ENCODE data around the gene ANKRD52. TPM values are rescaled to one million over a fixed set of nuclear protein-coding genes. Genes with fewer than 3 reads are reported as not detected.
"Not testable (repeated sequence)": the region's sequence is repeated elsewhere in the genome, so short reads cannot be mapped to it uniquely, and the experiment has no call there.

ANKRD52 gene
- total RNA-seq, 1 donor from 2014 or later, result 19.3 TPM

DNA sequence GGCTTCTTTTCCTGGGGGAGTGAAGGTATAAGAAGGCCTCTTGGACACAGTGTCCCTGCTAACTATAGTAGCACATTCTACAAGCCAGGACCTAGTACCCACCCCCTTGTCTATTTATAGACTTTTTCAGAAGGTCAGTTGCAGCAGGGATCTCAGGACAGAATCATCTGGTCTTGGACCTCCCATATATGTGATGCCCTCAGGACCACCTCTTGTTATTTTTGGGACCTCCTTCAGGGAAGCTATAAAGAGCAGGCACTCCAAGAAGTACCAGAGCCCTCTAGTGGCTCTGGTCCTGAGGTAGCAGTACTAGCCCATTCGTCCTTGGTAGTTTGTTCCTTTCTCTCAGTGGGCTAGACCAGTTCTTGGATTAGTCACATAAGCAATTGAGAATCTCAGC lies 12.8 kb upstream of the ANKRD52 start:
- DNase-seq, result peak; percentile 58

DNA sequence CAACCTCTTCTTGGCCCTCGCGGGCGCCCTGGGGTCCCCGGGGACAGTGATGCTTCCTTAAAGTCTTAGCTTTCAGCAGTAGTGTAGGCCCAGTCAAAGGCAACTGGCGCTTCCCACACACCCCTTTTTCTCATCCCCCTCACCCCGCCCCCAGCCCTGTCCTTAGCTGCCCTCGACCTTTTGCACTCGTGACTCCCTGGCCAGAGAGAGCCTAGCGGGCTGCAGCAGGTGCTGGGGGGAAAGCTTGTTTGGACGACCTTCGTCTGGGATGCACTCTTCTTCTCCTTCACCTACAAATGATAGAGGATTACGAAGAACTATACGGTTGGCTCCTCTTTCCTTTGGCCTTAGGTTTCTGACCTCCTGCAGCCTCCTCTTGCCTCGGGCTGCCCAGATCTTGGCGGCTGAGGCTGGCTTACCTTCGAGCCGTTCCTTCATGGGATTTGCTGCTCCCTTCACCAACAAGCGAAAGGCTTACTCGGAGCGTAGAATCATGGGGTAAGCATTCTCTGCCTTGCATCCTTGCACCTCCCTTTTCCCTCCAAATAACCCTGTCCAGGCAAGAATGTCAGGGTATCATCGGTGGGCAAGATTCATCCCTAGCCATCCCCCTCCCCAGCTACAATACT lies 9.4 kb upstream of the ANKRD52 start:
- DNase-seq, result no peak

DNA sequence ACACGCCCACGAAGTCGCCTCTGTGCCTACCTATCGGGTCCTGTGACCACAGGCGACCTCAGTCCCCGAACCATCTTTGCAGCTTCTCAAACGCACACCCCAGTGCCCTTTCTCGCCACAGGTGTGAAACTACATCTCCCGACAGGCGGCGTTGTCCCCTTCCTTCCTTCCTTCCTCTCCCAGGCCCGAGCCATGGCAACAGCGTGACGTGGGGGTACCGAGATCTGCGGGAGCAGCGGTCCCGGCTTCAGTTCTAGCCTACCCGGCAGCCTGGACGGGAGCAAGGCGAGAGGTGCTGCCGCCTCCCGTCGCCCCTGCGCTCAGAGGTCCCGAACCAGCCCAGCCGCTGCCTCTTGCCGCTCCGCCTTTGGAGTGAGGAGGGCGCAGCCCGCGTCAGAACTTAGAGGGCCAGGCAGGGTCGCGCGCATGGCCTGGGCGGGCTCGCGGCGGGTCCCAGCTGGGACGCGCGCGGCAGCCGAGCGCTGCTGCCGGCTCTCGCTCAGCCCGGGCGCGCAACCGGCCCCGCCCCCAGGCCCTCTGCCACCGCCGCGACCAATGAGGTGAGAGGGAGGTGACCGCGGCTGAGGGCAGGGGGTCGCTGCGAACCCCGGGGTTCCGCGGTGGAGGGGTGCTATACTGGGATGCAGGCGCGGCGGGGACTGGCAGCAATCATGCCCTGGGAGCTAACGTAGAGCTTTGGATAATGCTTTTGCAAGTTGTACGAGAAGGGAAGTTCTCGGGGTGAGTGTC lies 8.7 kb upstream of the ANKRD52 start, which contains the start of gene COQ10A:
Gene COQ10A (plus strand): TSS at position 250 of the 750 bp plus-strand sequence. CDS start 177 bp downstream, at position 427.
- peak; percentile 95 for DNase-seq

DNA sequence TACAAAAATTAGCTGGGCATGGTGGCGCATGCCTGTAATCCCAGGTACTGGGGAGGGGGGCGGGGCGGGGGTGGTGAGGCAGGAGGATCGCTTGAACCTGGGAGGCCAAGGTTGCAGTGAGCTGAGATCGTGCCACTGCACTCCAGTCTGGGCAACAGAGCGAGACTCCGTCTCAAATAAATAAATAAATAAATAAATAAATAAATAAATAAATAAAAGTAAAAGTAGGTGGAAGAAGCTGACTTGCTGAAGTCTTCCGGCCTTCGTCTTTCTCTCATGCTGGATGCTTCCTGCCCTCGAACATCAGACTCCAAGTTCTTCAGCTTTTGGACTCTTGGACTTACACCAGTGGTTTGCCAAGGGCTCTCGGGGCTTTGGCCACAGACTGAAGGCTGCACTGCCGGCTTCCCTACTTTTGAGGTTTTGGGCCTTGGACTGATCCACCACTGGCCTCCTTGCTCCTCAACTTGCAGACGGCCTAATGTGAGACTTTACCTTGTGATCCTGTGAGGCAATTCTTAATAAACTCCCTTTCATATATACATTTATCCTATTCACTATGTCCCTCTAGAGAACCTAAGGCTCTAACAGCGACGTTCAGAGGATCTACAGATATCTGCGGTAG lies 8.0 kb upstream of the ANKRD52 start:
- not testable (repeated sequence) for DNase-seq

DNA sequence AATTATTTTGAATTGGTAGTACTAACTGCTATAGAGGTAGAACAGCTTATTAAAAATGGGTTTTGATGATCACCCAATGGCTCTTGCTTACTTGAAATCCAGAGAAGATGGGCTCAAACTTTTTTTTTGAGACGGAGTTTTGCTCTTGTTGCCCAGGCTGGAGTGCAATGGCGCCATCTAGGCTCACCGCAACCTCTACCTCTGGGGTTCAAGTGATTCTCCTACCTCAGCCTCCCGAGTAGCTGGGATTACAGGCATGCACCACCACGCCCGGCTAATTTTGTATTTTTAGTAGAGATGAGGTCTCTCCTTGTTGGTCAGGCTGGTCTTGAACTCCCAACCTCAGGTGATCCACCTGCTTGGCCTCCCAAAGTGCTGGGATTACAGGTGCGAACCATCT lies 4.8 kb upstream of the ANKRD52 start:
- DNase-seq, result not testable (repeated sequence)

DNA sequence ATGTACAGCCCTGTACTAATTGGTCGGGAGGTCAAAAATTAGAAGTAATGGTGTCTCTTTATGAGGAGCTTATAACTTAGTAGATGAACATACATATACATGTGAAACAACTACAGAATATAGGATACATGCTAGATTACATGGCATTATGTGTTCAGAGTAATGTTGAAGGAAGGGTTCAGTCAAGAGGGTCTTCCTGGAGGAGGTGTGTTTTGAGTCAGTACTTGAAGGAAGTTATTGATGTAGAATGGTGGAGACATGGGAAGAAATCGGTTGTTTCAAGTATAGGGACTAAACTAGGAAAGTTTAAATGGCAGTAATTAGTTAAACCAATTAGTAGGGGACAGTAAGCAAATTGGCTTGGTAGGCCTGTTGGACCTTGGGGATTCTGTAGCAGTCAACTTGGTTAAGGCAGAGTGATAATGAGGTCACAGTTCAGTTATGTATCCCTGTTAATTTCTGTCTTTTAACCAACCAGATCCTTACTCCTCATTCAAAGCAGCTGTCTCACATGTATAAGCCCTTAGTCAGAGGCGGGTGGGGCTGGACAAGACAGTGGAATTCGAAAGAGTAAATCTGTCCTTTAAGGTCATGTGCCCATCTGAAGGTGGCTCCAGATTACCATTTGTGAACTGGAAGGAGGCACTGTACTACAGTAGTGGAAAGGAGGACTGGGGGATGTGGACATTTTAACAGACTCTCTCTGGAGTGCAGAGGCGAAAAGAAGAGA lies 3.5 kb upstream of the ANKRD52 start:
- peak; percentile 56 for DNase-seq

DNA sequence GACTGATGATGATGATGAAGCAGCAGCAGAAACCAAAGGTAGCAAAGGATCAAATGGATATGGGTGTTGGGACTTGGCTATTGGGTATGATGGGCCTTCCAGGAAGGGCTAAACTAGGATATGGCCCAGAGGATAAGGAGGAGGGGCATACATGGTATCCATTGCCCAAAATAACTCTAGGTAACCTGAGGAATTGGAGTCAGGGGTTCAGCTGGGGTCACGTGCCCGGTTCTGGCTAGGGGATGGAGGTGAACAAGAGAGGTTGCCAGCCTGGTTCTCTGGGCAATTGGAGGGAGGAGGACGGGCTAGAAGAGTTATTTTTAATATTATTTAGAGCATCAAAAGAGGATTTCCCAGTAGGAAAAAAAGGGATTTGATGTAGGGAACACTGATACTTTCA lies 2.7 kb upstream of the ANKRD52 start:
- DNase-seq, result no peak

DNA sequence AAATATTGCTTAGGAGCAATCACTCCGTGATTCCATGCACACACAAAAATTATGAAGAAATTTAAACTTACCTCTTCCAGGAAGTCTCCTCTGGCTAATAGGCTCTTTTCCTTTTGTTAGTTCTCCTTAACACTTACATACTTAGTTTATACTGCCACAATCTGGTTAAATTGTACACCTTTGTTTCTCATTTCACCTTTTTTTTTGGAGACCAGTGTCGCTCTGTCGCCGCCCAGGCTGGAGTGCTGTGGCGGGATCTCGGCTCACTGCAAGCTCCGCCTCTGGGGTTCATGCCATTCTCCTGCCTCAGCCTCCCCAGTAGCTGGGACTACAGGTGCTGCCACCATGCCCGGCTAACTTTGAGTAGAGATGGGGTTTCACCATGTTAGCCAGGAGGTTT lies 2.2 kb upstream of the ANKRD52 start:
- no peak for DNase-seq

DNA sequence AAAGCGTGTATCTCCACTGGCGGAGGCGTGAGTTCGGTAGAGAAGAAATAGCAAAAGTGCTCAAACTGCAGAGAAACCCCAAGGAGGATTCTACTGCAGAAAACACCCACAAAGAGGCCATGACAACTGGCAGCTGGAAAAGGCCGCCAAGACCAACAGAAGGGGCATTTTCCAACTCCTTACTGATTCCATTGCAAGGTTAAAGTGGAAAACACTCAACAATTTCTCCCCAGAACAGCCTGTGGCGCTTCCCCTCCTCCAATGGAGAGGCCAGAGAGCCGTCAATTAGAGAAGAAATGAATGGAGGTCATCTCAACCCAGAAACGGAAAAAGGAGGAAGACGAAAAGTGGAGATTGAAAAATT lies 618 bp upstream of the ANKRD52 start:
- DNase-seq, result no peak

DNA sequence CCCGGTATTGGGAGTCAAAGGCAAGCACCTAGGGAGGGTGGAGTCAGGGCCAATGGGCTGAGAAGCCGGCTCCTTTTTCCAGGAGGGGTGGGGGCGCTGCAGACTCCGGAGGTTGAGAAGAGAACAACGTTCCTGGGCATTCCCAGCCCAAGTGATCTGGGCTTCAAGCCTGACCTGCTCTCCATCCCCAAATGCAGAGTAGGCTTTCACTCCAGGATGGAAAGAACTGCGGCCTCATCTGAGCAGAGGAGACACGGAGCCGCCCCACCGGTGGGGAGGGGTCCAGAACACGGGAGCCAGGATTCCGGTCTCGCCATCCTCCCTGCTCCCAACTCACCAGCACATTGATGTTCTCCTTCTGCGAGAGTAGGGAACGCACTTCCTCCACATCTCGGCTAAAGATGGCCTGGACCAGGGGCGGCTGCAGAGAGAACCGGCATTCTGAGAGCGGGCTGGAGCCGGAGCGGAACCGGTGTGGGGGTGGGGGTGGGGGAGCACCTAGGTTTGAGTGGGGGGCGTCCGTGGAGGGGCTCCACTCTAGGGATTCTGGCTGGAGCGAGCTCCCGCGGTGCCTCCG lies 605 bp downstream of the ANKRD52 start:
- DNase-seq, result peak; percentile 46

DNA sequence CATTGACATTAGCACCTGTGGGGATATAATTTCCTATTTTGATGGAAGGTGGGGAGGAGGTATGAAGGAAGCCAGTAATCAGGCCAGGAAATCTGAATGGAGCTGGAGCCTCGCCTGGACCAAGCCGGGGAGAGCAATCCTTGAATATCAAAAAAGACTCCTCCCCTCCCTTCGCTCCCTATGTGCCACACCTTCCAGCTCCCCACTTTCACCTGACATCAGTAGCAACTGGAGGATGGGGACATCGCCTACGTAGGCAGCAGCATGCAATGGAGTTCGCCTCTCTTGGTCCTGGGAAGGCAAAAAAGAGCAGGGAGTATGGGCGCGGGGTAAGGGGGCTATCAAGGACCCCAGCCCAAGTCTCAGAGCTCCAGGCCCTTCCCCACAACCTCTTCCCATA lies 1.1 kb downstream of the ANKRD52 start:
- no peak for DNase-seq

DNA sequence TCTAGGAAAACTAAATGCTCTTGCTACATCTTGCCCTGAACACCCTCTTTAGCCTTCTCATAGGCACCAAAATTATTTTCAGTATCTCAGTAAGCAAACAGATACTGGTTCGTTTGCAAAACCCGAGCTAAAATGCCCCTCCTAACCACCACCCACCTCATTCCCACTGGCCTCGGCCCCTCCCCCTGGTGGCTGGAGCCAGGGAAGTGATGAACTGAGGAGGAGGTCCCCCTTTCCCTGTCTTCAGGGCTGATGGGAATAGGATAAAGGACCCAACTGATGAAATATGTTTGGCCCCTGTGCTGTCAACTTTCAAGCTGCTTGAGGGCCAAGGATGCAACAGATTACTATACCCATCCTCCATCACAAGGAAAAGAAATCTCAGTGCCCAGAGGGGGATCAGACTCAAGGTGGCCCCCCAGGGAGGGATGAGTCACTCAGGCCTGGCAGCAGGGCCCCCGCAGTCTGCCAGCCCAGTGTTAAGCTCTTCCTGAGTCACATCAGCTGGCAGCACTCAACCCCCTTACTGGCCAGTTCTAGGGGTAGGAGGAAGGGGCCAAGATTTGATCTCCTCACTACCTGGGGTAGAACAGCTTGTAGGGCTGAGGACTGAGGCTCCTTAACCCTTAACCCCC lies 1.7 kb downstream of the ANKRD52 start:
- DNase-seq, result no peak

DNA sequence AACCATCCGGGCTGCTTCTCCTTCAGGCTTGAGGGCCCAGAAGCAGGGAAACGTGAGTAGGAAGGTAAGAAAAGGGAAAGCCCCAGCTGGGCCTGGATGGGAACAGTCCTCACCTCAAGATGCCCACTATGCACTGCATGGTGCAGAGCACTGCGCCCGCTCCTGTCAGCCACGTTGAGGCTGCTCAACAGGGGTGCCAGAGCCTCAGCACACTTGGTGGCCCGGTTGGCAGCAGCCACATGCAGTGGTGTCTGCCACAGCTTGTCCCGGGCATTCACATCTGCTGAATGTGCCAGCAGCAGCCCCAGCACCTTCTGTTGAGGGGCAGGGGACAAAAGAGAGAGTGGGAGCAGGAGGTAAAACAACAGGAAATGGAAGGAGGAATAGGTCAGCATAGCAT lies 2.5 kb downstream of the ANKRD52 start:
- no peak for DNase-seq

DNA sequence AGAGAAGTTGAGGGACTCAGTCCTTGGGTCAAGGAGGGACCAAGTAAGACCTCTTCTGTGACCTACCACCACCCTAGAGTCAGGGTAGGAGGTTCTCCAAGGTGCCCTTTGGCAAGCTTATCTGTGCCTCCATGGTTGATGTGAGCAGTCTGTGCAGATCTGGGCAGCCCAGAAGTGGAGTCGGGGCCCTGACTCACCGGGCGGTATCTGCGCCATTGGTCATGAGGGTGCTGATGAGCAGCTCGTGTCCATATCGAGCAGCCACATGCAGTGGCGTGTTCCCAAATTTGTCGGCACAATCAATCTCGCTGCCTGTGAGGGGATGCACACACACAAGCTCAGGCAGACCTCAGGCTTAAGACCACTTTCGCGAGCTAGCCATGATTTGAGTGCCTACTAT lies 5.1 kb downstream of the ANKRD52 start:
- no peak for DNase-seq

DNA sequence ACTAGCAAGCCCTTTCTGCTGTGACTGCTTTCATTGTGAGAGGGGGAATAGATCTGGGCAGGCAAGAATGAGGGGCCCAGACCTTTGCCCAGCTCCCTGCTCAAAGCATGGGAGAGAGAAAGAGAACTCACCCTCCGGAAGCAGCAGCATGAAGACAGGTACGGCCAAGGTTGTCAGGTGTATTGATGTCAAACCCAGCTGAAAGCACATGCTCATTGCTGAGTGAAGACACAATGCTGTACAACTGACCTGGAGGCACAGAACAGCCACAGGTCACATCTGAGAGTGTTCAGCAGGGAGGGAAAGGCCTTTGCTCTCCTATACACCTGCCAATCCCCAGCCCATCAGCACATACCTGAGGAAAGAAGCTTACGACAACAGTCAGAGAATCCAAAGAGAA lies 5.5 kb downstream of the ANKRD52 start:
- no peak for DNase-seq

DNA sequence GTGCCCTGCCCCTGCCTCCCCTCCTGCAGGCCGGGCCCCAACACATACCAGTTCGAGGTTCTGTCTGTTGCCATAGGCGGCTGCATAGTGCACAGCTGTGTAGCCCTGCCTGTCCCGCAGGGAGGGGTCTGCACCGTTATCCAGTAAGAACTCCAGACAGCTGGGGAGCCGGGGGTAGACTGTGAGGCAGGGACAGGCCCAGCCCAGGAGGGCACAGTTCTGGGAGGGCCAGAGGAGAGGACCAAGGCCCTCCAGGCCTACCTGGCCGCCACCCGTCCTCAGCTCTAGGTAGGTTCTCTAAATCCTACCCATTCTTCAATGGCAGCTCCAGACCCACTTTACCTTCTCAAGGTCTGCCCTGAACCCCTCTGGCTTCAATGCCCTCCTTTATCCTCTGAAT lies 9.5 kb downstream of the ANKRD52 start:
- DNase-seq, result no peak

DNA sequence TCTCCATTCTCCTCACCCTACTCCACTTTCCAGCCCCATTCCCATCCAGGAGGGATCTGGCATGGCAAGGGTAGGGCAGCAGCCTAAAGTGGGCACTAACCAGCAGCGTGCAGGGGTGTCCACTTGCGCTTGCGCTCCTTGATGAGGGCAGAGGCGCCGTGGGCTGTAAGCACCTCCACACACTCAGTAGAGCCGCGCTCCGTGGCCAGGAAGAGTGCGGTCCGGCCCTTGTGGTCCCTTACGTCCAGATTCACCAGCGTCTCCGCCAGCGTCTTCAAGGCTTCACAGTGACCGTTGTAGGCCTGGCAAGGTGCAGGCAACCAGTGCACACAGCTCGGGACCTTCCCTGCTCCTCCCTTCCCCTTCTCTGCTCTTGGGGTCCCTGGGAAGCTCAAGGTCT lies 10.3 kb downstream of the ANKRD52 start:
- DNase-seq, result no peak

DNA sequence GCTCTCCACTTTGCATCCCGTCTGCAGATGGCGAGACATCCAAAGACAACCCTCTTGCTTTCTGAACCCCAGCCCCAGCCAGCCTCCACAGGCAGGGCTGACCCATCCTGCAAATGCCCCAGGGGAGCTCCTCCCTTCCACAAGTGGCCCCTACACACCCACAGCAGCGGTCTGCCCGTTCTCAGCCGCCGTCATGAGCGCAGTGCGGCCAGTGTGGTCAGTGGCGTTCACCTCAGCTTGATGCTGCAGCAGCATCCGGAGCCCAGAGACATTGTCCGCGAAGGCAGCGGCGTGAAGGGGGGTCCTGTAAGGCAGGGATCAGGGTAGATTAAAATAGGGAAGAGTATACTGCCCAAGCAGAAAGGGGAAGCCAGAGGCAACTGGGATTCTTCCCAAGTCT lies 13.7 kb downstream of the ANKRD52 start:
- DNase-seq, result no peak

DNA sequence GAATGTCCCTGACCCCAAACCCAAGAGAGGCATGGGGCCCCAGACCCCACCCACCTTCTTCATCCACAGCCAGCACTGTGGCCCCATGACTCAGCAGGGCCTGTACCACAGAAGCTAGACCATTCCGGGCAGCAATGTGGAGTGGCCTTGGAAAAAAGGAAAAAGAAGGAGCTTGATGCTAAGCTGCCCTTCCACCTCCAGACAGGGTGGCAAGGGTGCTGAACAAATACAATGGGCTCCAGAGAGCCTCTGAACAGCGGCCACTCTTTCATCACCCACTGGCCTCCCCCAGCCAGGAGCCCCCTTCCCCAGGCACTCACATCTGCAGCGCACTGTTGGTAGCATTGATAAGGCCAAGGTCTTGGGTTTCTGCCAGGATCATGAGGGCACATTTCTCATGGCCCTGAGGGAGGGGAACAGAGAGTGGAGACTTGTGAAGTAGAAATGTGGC lies 14.4 kb downstream of the ANKRD52 start:
- DNase-seq, result peak; percentile 12

DNA sequence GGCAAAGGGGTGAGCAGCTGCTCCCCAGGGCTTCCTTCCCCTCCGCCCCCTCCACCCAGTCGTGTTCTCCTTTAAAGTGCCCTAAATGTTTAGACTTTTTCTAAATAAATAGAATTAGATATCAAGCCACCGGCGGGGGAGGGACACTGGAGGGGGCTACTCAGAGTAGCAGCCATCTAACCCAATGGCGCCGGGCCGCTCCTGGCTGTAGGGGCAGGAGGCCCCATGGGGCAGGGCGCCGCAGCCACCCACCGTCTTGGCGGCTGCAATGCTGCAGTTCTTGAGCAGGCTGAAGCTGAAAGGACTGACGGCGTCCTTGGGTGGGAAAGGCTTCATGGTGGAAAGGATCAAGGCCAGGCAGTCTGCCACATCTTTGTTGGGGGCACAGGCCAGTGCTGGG lies 15.2 kb downstream of the ANKRD52 start:
- no peak for DNase-seq

DNA sequence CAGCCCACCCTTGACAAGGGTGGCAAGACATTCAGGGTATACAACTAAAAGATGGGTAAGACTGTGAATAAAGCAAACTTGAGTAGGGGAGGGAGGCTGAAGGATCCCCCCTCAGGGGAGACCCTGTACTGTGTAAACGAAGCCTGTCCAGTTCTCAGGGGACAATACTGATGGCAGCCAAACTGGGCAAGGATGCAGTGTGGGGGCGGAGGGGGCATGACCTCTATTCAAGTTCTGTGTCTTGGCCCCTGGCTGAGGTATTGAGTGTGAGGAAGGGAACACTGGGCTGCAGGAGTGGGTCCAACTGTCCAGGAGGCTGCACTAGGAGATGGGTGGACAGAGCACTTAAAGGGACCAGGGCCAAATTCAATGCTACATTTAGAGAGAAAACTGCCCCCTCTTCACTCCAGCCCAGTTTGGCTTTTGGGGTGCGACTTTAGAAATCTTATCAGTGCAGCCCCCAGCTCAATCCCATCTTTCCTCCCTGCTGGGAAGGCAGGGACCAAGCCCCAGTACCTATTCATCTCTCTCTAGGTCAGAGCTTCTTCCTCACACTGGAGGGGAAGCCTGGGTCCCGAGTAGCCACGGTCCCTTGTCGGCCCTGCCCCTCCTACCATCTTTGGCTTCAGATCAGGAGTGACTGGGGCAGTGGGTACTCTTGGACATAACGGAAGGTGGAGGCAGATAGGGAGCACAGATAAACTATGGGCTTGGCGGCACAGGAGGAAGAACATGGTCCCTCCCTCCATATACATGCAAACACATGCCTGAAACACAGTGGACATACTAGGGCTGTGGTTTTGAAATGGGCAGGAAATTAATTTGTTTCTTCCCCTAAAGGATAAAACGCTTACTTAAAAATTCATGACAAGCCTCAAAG lies 16.5 kb downstream of the ANKRD52 start:
- no peak for DNase-seq
